WTC11 (cell line): ENCODE measurements around the gene GAPDHS. TPM values are rescaled to one million over a fixed set of nuclear protein-coding genes. Genes with fewer than 3 reads are reported as not detected.

Experiments used
- ATAC-seq: fragments of 200-7000 bp; cut with Tn5 transposase; 2 replicates; pipeline ENCODE4 v1.10.0; 2021; ENCODE audit warnings: mild to moderate bottlenecking, moderate library complexity
- CTCF ChIA-PET: fragments of 300-600 bp; sonication (Branson Sonifier 250); formaldehyde crosslinking; loops from one replicate; lab custom pipeline; 2021; ENCODE audit warnings: antibody characterized with exemption; lab: Charles Lee
- POLR2A ChIA-PET: fragments of 350-600 bp; sonication (Branson Sonifier 250); formaldehyde crosslinking; loops from one replicate; lab custom pipeline; 2021; ENCODE audit warnings: antibody characterized with exemption; lab: Charles Lee
- DNase-seq: peaks from one replicate; pipeline ENCODE4 v3.0.0; 2021; ENCODE audit warnings: low spot score
- H3K27ac Mint-ChIP-seq: 2 replicates; pipeline ENCODE4 v1.8.0; 2021; ENCODE audit warnings: mixed read lengths
- H3K27me3 Mint-ChIP-seq: 2 replicates; pipeline ENCODE4 v1.8.0; 2021; ENCODE audit warnings: low read depth, mild to moderate bottlenecking, moderate library complexity, mixed read lengths
- H3K36me3 Mint-ChIP-seq: 2 replicates; pipeline ENCODE4 v1.8.0; 2021; ENCODE audit warnings: mixed read lengths
- H3K4me1 Mint-ChIP-seq: 2 replicates; pipeline ENCODE4 v1.8.0; 2022; ENCODE audit warnings: mixed read lengths
- H3K4me3 Mint-ChIP-seq: 2 replicates; pipeline ENCODE4 v1.8.0; 2021; ENCODE audit warnings: mild to moderate bottlenecking, moderate library complexity, mixed read lengths
- H3K9me3 Mint-ChIP-seq: 2 replicates; pipeline ENCODE4 v1.8.0; 2021; ENCODE audit warnings: mixed read lengths
- ATF3 ChIP-seq: sonication (generic); formaldehyde crosslinking; conservative IDR thresholded peaks from 2 replicates; pipeline ENCODE4 v1.8.1; 2022; ENCODE audit warnings: mild to moderate bottlenecking, missing genetic modification reagents
- CBFB ChIP-seq: sonication (generic); formaldehyde crosslinking; IDR thresholded peaks from 2 replicates; pipeline ENCODE4 v1.8.1; 2022; ENCODE audit warnings: mild to moderate bottlenecking, low read depth, missing genetic modification reagents
- CTCF ChIP-seq: fragments of 200-600 bp; IDR thresholded peaks from 2 replicates; pipeline ENCODE4 v1.8.0; 2022; ENCODE audit warnings: antibody characterized with exemption
- FOXJ3 ChIP-seq: sonication (generic); formaldehyde crosslinking; IDR thresholded peaks from 2 replicates; pipeline ENCODE4 v1.9.0; 2021; ENCODE audit warnings: missing genetic modification reagents, mild to moderate bottlenecking, borderline replicate concordance
- FOXP4 ChIP-seq: sonication (generic); formaldehyde crosslinking; IDR thresholded peaks from 2 replicates; pipeline ENCODE4 v1.8.0; 2022; ENCODE audit warnings: mild to moderate bottlenecking, missing genetic modification reagents
- GTF2I ChIP-seq: fragments of 250-450 bp; sonication (Bioruptor Pico); conservative IDR thresholded peaks from 2 replicates; pipeline ENCODE4 v1.4.0; 2021; ENCODE audit warnings: mild to moderate bottlenecking
- MLX ChIP-seq: sonication (generic); formaldehyde crosslinking; IDR thresholded peaks from 2 replicates; pipeline ENCODE4 v1.8.1; 2023; ENCODE audit warnings: mild to moderate bottlenecking, missing genetic modification reagents, moderate library complexity
- MXD4 ChIP-seq: fragments of 250-450 bp; sonication (Bioruptor Pico); IDR thresholded peaks from 2 replicates; pipeline ENCODE4 v1.8.0; 2021; ENCODE audit warnings: mild to moderate bottlenecking, moderate library complexity, borderline replicate concordance
- MYBL2 ChIP-seq: sonication (generic); formaldehyde crosslinking; IDR thresholded peaks from 2 replicates; pipeline ENCODE4 v1.8.1; 2023; ENCODE audit warnings: mild to moderate bottlenecking, moderate library complexity, missing genetic modification reagents
- NFE2L1 ChIP-seq: sonication (generic); formaldehyde crosslinking; IDR thresholded peaks from 2 replicates; pipeline ENCODE4 v1.8.1; 2023; ENCODE audit warnings: missing genetic modification reagents
- NR2C2 ChIP-seq: sonication (generic); formaldehyde crosslinking; IDR thresholded peaks from 2 replicates; pipeline ENCODE4 v1.8.0; 2022; ENCODE audit warnings: mild to moderate bottlenecking, missing genetic modification reagents
- PRRX2 ChIP-seq: fragments of 250-450 bp; sonication (Bioruptor Pico); IDR thresholded peaks from 2 replicates; pipeline ENCODE4 v1.8.0; 2021; ENCODE audit warnings: mild to moderate bottlenecking
- RORB ChIP-seq: fragments of 250-450 bp; sonication (Bioruptor Pico); IDR thresholded peaks from 2 replicates; pipeline ENCODE4 v1.9.0; 2021; ENCODE audit warnings: mild to moderate bottlenecking
- SMAD4 ChIP-seq: sonication (generic); formaldehyde crosslinking; IDR thresholded peaks from 2 replicates; pipeline ENCODE4 v1.8.0; 2022; ENCODE audit warnings: mild to moderate bottlenecking, missing genetic modification reagents
- TEAD1 ChIP-seq: sonication (generic); formaldehyde crosslinking; IDR thresholded peaks from 2 replicates; pipeline ENCODE4 v1.8.0; 2022; ENCODE audit warnings: mild to moderate bottlenecking, missing genetic modification reagents
- USF2 ChIP-seq: sonication (generic); formaldehyde crosslinking; IDR thresholded peaks from 2 replicates; pipeline ENCODE4 v1.8.1; 2023; ENCODE audit warnings: mild to moderate bottlenecking, missing genetic modification reagents, moderate library complexity
- ZNF138 ChIP-seq: sonication (generic); formaldehyde crosslinking; conservative IDR thresholded peaks from 2 replicates; pipeline ENCODE4 v1.8.1; 2022; ENCODE audit warnings: mild to moderate bottlenecking, moderate library complexity, missing genetic modification reagents
- ZNF263 ChIP-seq: sonication (generic); formaldehyde crosslinking; IDR thresholded peaks from 2 replicates; pipeline ENCODE4 v1.8.1; 2022; ENCODE audit warnings: low read depth, mild to moderate bottlenecking, moderate library complexity, missing genetic modification reagents
- ZNF281 ChIP-seq: sonication (generic); formaldehyde crosslinking; IDR thresholded peaks from 2 replicates; pipeline ENCODE4 v1.8.0; 2023; ENCODE audit warnings: mild to moderate bottlenecking, missing genetic modification reagents
- ZNF512 ChIP-seq: sonication (generic); formaldehyde crosslinking; IDR thresholded peaks from 2 replicates; pipeline ENCODE4 v1.8.1; 2022; ENCODE audit warnings: missing genetic modification reagents, borderline replicate concordance
- total RNA-seq: library from RNA; stranded (reverse); gene quantifications from 3 replicates; pipeline ENCODE4 v1.2.3, GENCODE V29; 2021

The GAPDHS gene
- total RNA-seq, 1 experiment from 2014 or later, result 0.20 TPM

- TF ChIP-seq ATF3 (CRISPR knock-in tag), result no peak
Measured at GRCh38 chr19:35513628-35514281, 19.5 kb upstream of the GAPDHS start, which contains the start of gene DMKN (continued).

- Mint-ChIP-seq H3K4me1 (peaks cover 14% of the 10 kb centered on the region), H3K9me3 (no peaks in the 10 kb centered on the region), H3K36me3 (no peaks in the 10 kb centered on the region), H3K27me3 (peaks cover 20% of the 10 kb centered on the region), H3K27ac (no peak overlapping the region), H3K4me3 (peak overlapping the region; percentile 55)
- ATAC-seq (peak; percentile 4; the same call in 1 of the 2 replicates), DNase-seq (peak; percentile 31)
- ChIA-PET POLR2A (interaction anchor here (0.6 to 1.6 kb wide), 3 partner anchors 18 to 44 kb away, joined by 3 to 4 read pairs (median 4); no protein-coding TSS in a partner anchor), CTCF (interaction anchor here (1.0 to 2.3 kb wide), 6 partner anchors 16 to 133 kb away, joined by 3 to 19 read pairs (median 6); partner anchors contain the start of gene COX6B1)
- TF ChIP-seq SMAD4, result no peak
- TF ChIP-seq ZNF263 (CRISPR knock-in tag), result no peak
- 0 out of 2 replicates have a peak, but pooled peaks have one; percentile 40 for TF ChIP-seq CBFB (CRISPR knock-in tag)
- TF ChIP-seq MXD4 (CRISPR knock-in tag), result no peak
- TF ChIP-seq USF2, result peak; percentile 47; the same call in 1 of the 2 replicates
- TF ChIP-seq CTCF, result no peak
- no peak for TF ChIP-seq FOXJ3 (CRISPR knock-in tag)
- no peak for TF ChIP-seq TEAD1 (CRISPR knock-in tag)
- no peak for TF ChIP-seq MLX
- 0 out of 2 replicates have a peak, but pooled peaks have one; percentile 32 for TF ChIP-seq FOXP4 (CRISPR knock-in tag)
Measured at GRCh38 chr19:35514282-35514809, 18.9 kb upstream of the GAPDHS start.

- Mint-ChIP-seq H3K36me3 (no peaks in the 10 kb centered on the region), H3K27ac (no peak overlapping the region), H3K27me3 (peaks cover 17% of the 10 kb centered on the region), H3K4me3 (no peak overlapping the region), H3K9me3 (no peaks in the 10 kb centered on the region), H3K4me1 (peaks cover 21% of the 10 kb centered on the region)
- ATAC-seq, result no peak
- no peak for DNase-seq
- POLR2A ChIA-PET, result no interaction called here
- CTCF ChIA-PET, result no interaction called here
- TF ChIP-seq MYBL2 (no peak), CTCF (no peak), GTF2I (no peak), PRRX2 (CRISPR knock-in tag) (no peak), NR2C2 (no peak), RORB (CRISPR knock-in tag) (no peak), ZNF281 (CRISPR knock-in tag) (no peak), ZNF138 (no peak), ZNF512 (CRISPR knock-in tag) (no peak), NFE2L1 (CRISPR knock-in tag) (no peak)
Measured at GRCh38 chr19:35516310-35516709, 16.9 kb upstream of the GAPDHS start.
